Neural progenitor cell (in vitro differentiated cells): ENCODE measurements around the gene TNFAIP6. TPM values are rescaled to one million over a fixed set of nuclear protein-coding genes. Genes with fewer than 3 reads are reported as not detected.
"Not testable (repeated sequence)": the region's sequence is repeated elsewhere in the genome, so short reads cannot be mapped to it uniquely, and the experiment has no call there.

Experiments used
- DNase-seq: peaks from one replicate; pipeline ENCODE4 v3.0.0-alpha.2; 2016; ENCODE audit warnings: low spot score
- H2AFZ ChIP-seq: fragments of 200-600 bp; sonication (generic); replicated peaks from 2 replicates; pipeline ENCODE4 v1.6.1; 2016; ENCODE audit warnings: antibody characterized with exemption
- H3F3A ChIP-seq: fragments of 200-600 bp; sonication (generic); 2 replicates; pipeline ENCODE4 v1.6.1; 2016; ENCODE audit warnings: antibody characterized with exemption, low read depth
- H3K27ac ChIP-seq: fragments of 200-600 bp; sonication (generic); 2 replicates; pipeline ENCODE4 v1.5.1; 2016; ENCODE audit warnings: mild to moderate bottlenecking
- H3K27me3 ChIP-seq: fragments of 200-600 bp; sonication (generic); 2 replicates; pipeline ENCODE4 v1.6.1; 2016; ENCODE audit warnings: mild to moderate bottlenecking, moderate library complexity
- H3K36me3 ChIP-seq: fragments of 200-600 bp; sonication (generic); 2 replicates; pipeline ENCODE4 v1.5.1; 2016
- H3K4me1 ChIP-seq: fragments of 200-600 bp; sonication (generic); 2 replicates; pipeline ENCODE4 v1.6.1; 2016; ENCODE audit warnings: mixed run types
- H3K4me2 ChIP-seq: fragments of 200-600 bp; sonication (generic); 2 replicates; pipeline ENCODE4 v1.6.1; 2016
- H3K4me3 ChIP-seq: fragments of 200-600 bp; sonication (generic); 2 replicates; pipeline ENCODE4 v1.5.1; 2016
- H3K79me2 ChIP-seq: fragments of 200-600 bp; sonication (generic); 2 replicates; pipeline ENCODE4 v1.6.1; 2016; ENCODE audit warnings: low read depth
- H3K9ac ChIP-seq: fragments of 200-600 bp; sonication (generic); 2 replicates; pipeline ENCODE4 v1.6.1; 2016
- H3K9me3 ChIP-seq: fragments of 200-600 bp; sonication (generic); 2 replicates; pipeline ENCODE4 v1.5.1; 2016; ENCODE audit warnings: low read depth
- H4K20me1 ChIP-seq: fragments of 200-600 bp; sonication (generic); 2 replicates; pipeline ENCODE4 v1.6.1; 2016; ENCODE audit warnings: low read depth
- H3K27ac Mint-ChIP-seq: 3 replicates; pipeline ENCODE4 v1.8.0; 2021; ENCODE audit warnings: mixed read lengths
- H3K27me3 Mint-ChIP-seq: 2 replicates; pipeline ENCODE4 v1.8.0; 2022; ENCODE audit warnings: low read depth, mild to moderate bottlenecking, inconsistent platforms, moderate library complexity, mixed read lengths; ENCODE audit not compliant: insufficient read depth
- H3K36me3 Mint-ChIP-seq: 3 replicates; pipeline ENCODE4 v1.8.0; 2021; ENCODE audit warnings: mixed read lengths
- H3K4me1 Mint-ChIP-seq: 3 replicates; pipeline ENCODE4 v1.8.0; 2021; ENCODE audit warnings: mixed read lengths
- H3K4me3 Mint-ChIP-seq: 3 replicates; pipeline ENCODE4 v1.8.0; 2021; ENCODE audit warnings: mild to moderate bottlenecking, moderate library complexity, mixed read lengths
- H3K9me3 Mint-ChIP-seq: 3 replicates; pipeline ENCODE4 v1.8.0; 2020; ENCODE audit warnings: mixed read lengths
- CTCF ChIP-seq: fragments of 200-600 bp; sonication (generic); IDR thresholded peaks from 2 replicates; pipeline ENCODE4 v1.5.1; 2017; ENCODE audit warnings: antibody characterized with exemption, mild to moderate bottlenecking
- EZH2 ChIP-seq: fragments of 200-600 bp; sonication (generic); IDR thresholded peaks from 2 replicates; pipeline ENCODE4 v1.6.1; 2017; ENCODE audit warnings: antibody characterized with exemption, mild to moderate bottlenecking, moderate library complexity
- EZH2phosphoT487 ChIP-seq: fragments of 200-600 bp; sonication (generic); IDR thresholded peaks from 2 replicates; pipeline ENCODE4 v1.6.1; 2017; ENCODE audit warnings: antibody characterized with exemption
- total RNA-seq: library from RNA; depleted of rRNA; stranded (reverse); fragments of >200 nt; gene quantifications from 2 replicates; pipeline ENCODE4 v1.2.3, GENCODE V29; 2015; ENCODE audit warnings: low replicate concordance

TNFAIP6 gene
- total RNA-seq, result 0.22 TPM in 1 of 2 replicates, not detected in the other

- no peak for DNase-seq
- H3K4me2 ChIP-seq, result no peak within 1 kb of the TSS
- no peaks in the 10 kb centered on the region for H3K27me3 ChIP-seq
- H3K27ac ChIP-seq, result no peak within 1 kb of the TSS
- H3K79me2 ChIP-seq, result no peaks in the 10 kb centered on the region
- no peak within 1 kb of the TSS for H3K4me3 Mint-ChIP-seq
- no peaks in the 10 kb centered on the region for H3K9me3 ChIP-seq
- no peaks in the 10 kb centered on the region for H3K36me3 Mint-ChIP-seq
- H3K9ac ChIP-seq, result no peak within 1 kb of the TSS
- no peaks in the 10 kb centered on the region for H4K20me1 ChIP-seq
- TF ChIP-seq CTCF, result no peak
- TF ChIP-seq EZH2, result no peak
- TF ChIP-seq EZH2phosphoT487, result no peak
- no peaks in the 10 kb centered on the region for H3F3A ChIP-seq
- H3K4me3 ChIP-seq, result no peak within 1 kb of the TSS
- H3K36me3 ChIP-seq, result no peaks in the 10 kb centered on the region
- H3K27me3 Mint-ChIP-seq, result peaks cover 2% of the 10 kb centered on the region
- peak within 1 kb of the TSS; percentile 44 for H2AFZ ChIP-seq
- H3K4me1 ChIP-seq, result peaks cover 5% of the 10 kb centered on the region
- H3K27ac Mint-ChIP-seq, result no peak within 1 kb of the TSS
- no peaks in the 10 kb centered on the region for H3K9me3 Mint-ChIP-seq
- no peaks in the 10 kb centered on the region for H3K4me1 Mint-ChIP-seq
Measured at GRCh38 chr2:151357359-151357758, at the start of gene TNFAIP6. Gene TNFAIP6 (plus strand): TSS chr2:151357592. CDS start chr2:151357667, 75 bp downstream.

- not testable (repeated sequence) for H3K4me2 ChIP-seq, H3K36me3 ChIP-seq, H3K9ac ChIP-seq, H3K9me3 ChIP-seq, H3K4me1 Mint-ChIP-seq, H3K4me3 ChIP-seq, H3K4me1 ChIP-seq, H3K27ac Mint-ChIP-seq, H4K20me1 ChIP-seq, DNase-seq, H2AFZ ChIP-seq, H3K27me3 ChIP-seq, H3K27me3 Mint-ChIP-seq, H3K79me2 ChIP-seq, H3K4me3 Mint-ChIP-seq, H3F3A ChIP-seq, H3K9me3 Mint-ChIP-seq, H3K27ac ChIP-seq, H3K36me3 Mint-ChIP-seq
Measured at GRCh38 chr2:151310313-151310712, 47.1 kb upstream of the TNFAIP6 start.

- H3K36me3 Mint-ChIP-seq, H3K27me3 Mint-ChIP-seq, H3K27ac ChIP-seq, H4K20me1 ChIP-seq, H3K36me3 ChIP-seq, H3K9ac ChIP-seq, H3K4me2 ChIP-seq, H3K4me1 Mint-ChIP-seq, DNase-seq, H3K79me2 ChIP-seq, H3K4me3 Mint-ChIP-seq, H3K27me3 ChIP-seq, H3K9me3 Mint-ChIP-seq, H3K9me3 ChIP-seq, H3F3A ChIP-seq, H3K27ac Mint-ChIP-seq, H2AFZ ChIP-seq, H3K4me3 ChIP-seq: not testable (repeated sequence)
- H3K4me1 ChIP-seq, result peaks cover 12% of the 10 kb centered on the region
Measured at GRCh38 chr2:151312440-151312839, 45.0 kb upstream of the TNFAIP6 start.

GRCh38 chr2:151315381-151315903 lies 42.0 kb upstream of the TNFAIP6 start:
- peaks cover 12% of the 10 kb centered on the region for H3K4me1 ChIP-seq
- Mint-ChIP-seq H3K27ac (peak overlapping the region; percentile 44), H3K9me3 (peaks cover 4% of the 10 kb centered on the region), H3K36me3 (no peaks in the 10 kb centered on the region), H3K4me1 (peaks cover 8% of the 10 kb centered on the region), H3K27me3 (no peaks in the 10 kb centered on the region), H3K4me3 (no peak overlapping the region)
- H3K9ac ChIP-seq, result no peak overlapping the region
- no peak overlapping the region for H3K4me3 ChIP-seq
- no peaks in the 10 kb centered on the region for H3K79me2 ChIP-seq
- peak overlapping the region; percentile 73 for H3K27ac ChIP-seq
- no peaks in the 10 kb centered on the region for H3K9me3 ChIP-seq
- TF ChIP-seq EZH2 (no peak), EZH2phosphoT487 (no peak), CTCF (no peak)
- H4K20me1 ChIP-seq, result no peaks in the 10 kb centered on the region
- H3K27me3 ChIP-seq, result no peaks in the 10 kb centered on the region
- DNase-seq, result peak; percentile 53
- peak overlapping the region; percentile 32 for H3K4me2 ChIP-seq
- H3F3A ChIP-seq, result no peaks in the 10 kb centered on the region
- no peaks in the 10 kb centered on the region for H3K36me3 ChIP-seq
- H2AFZ ChIP-seq, result peak overlapping the region; percentile 100
